Thoracic aorta (tissue), 2 donors: ENCODE measurements around the gene WNK3. TPM values are rescaled to one million over a fixed set of nuclear protein-coding genes. Genes with fewer than 3 reads are reported as not detected.
"Not testable (repeated sequence)": the region's sequence is repeated elsewhere in the genome, so short reads cannot be mapped to it uniquely, and the experiment has no call there.

Source experiments
- ATAC-seq: fragments of 150-250 bp; one replicate; pipeline ENCODE4 v1.8.0; 2017; ENCODE audit warnings: low read depth; ENCODE audit not compliant: insufficient number of reproducible peaks, low FRiP score
- DNase-seq: peaks from one replicate; pipeline ENCODE4 v3.0.0-alpha.2; 2020; ENCODE audit warnings: low spot score
- H3K27ac ChIP-seq, 2 donors: fragments of 200-600 bp; sonication (generic); 1 replicate in 1 of 2; 2 replicates in 1 of 2; pipeline ENCODE4 v1.5.1; 2016; ENCODE audit warnings: mild to moderate bottlenecking in 2 of 2, moderate library complexity in 2 of 2
- H3K27me3 ChIP-seq: fragments of 200-600 bp; sonication (generic); replicated peaks from 2 replicates; pipeline ENCODE4 v1.6.0; 2016; ENCODE audit warnings: mild to moderate bottlenecking; ENCODE audit not compliant: insufficient read depth
- H3K36me3 ChIP-seq: fragments of 200-600 bp; sonication (generic); one replicate; pipeline ENCODE4 v1.5.1; 2016
- H3K4me1 ChIP-seq, 2 donors: fragments of 200-600 bp; sonication (generic); 1 replicate in 1 of 2; 2 replicates in 1 of 2; pipeline versions ENCODE4 v1.5.1 to v1.6.0; 2016; ENCODE audit warnings: low read depth in 2 of 2, mild to moderate bottlenecking in 1 of 2; ENCODE audit not compliant: control insufficient read depth in 1 of 2
- H3K4me3 ChIP-seq: fragments of 200-600 bp; sonication (generic); 2 replicates; pipeline ENCODE4 v1.5.1; 2016; ENCODE audit warnings: mild to moderate bottlenecking
- H3K9me3 ChIP-seq: fragments of 200-600 bp; sonication (generic); 2 replicates; pipeline ENCODE4 v1.5.1; 2016
- CTCF ChIP-seq: fragments of 200-600 bp; sonication (generic); IDR thresholded peaks from one replicate; pipeline ENCODE4 v1.5.1; 2019; ENCODE audit warnings: antibody characterized with exemption
- total RNA-seq, 2 donors: library from RNA; depleted of rRNA; stranded (reverse); fragments of >200 nt; gene quantifications; one replicate each; pipeline versions ENCODE4 v1.1.0 to v1.2.3, GENCODE V29; 2016

Gene WNK3
- total RNA-seq, 2 donors from 2014 or later, result 2.8 to 3.7 TPM

GRCh38 chrX:54359408-54359807, 1.6 kb upstream of the WNK3 start:
- Histone ChIP-seq H3K36me3 (no peaks in the 10 kb centered on the region), H3K27ac (peak overlapping the region in 1 of 2 donors; percentile 84), H3K27me3 (no peaks in the 10 kb centered on the region), H3K4me3 (peak overlapping the region; percentile 86), H3K4me1 (no peaks in the 10 kb centered on the region), H3K9me3 (no peaks in the 10 kb centered on the region)
- no peak for TF ChIP-seq CTCF
- ATAC-seq (no peak), DNase-seq (no peak)

- TF ChIP-seq CTCF, result no peak
- no peaks in the 10 kb centered on the region for H3K36me3 ChIP-seq
- peak; percentile 51 for ATAC-seq
- peak overlapping the region; percentile 84 to 87 for H3K27ac ChIP-seq
- H3K27me3 ChIP-seq, result no peaks in the 10 kb centered on the region
- peak overlapping the region; percentile 86 for H3K4me3 ChIP-seq
- DNase-seq, result no peak
- no peaks in the 10 kb centered on the region for H3K9me3 ChIP-seq
- H3K4me1 ChIP-seq, result no peaks in the 10 kb centered on the region
Measured at GRCh38 chrX:54358424-54359211, 772 bp upstream of the WNK3 start.

DNA sequence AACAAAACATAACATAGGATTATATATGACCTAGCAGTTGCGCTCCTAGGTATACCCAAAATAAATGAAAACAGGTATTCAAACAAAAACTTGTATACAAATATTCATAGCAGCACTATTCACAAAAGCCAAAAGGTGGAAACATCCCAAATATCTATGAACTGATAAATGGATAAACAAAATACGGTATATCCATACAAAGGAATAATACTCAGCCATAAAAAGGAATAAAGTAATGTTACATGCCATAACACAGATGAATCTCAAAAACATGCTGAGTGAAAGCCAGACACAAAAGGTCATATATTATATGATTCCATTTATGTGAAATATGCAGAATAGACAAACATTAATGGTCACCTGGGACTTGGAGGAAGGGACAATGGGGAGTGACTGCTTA, 5.2 kb downstream of the WNK3 start:
- Histone ChIP-seq H3K27ac (no peak overlapping the region), H3K4me3 (no peak overlapping the region), H3K27me3 (no peaks in the 10 kb centered on the region), H3K9me3 (no peaks in the 10 kb centered on the region), H3K4me1 (no peaks in the 10 kb centered on the region), H3K36me3 (no peaks in the 10 kb centered on the region)
- ATAC-seq (no peak), DNase-seq (no peak)
- TF ChIP-seq CTCF, result no peak

DNA sequence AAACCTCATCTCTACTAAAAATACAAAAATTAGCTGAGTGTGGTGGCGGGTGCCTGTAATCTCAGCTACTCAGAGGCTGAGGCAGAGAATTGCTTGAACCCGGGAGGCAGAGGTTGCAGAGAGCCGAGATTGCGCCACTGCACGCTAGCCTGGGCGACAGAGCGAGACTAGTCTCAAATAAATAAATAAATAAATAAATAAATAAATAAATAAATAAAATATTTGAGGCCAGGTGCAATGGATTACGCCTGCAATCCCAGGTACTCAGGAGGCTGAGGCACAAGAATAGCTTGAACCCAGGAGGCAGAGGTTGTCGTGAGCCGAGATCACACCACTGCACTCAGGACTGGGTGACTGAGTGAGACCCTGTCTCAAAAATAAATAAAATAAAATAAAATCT, 20.5 kb downstream of the WNK3 start:
- not testable (repeated sequence) for H3K4me3 ChIP-seq, DNase-seq, H3K36me3 ChIP-seq, H3K9me3 ChIP-seq, H3K4me1 ChIP-seq, H3K27me3 ChIP-seq, H3K27ac ChIP-seq, ATAC-seq

DNA sequence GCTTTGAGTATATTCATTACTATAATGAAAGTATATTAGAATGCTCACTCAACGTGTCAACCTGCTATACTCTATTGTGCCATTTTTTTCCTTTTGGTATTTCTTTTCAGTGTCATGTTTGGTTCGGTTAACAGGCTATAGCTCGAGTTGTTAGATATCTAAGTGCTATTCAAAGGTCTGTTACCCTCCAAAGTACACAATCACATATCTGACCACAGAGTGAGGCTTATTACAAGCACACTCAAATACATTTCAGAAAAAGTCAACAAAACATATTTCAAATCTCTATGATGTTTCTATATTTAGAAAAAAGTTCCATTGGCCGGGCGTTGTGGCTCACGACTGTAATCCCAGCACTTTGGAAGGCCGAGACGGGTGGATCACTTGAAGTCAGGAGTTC, 32.8 kb downstream of the WNK3 start:
- no peak for TF ChIP-seq CTCF
- no peaks in the 10 kb centered on the region for H3K9me3 ChIP-seq
- ATAC-seq, result no peak

GRCh38 chrX:54320067-54320466, 37.8 kb downstream of the WNK3 start:
- Histone ChIP-seq H3K9me3 (no peaks in the 10 kb centered on the region), H3K4me3 (no peak overlapping the region), H3K27ac (no peak overlapping the region), H3K36me3 (no peaks in the 10 kb centered on the region), H3K4me1 (no peaks in the 10 kb centered on the region), H3K27me3 (no peaks in the 10 kb centered on the region)
- TF ChIP-seq CTCF, result no peak
- ATAC-seq, result no peak
- DNase-seq, result no peak

More for the DNA sequence above, 32.8 kb downstream of the WNK3 start:
- Histone ChIP-seq H3K36me3 (no peaks in the 10 kb centered on the region), H3K4me1 (no peaks in the 10 kb centered on the region), H3K27ac (no peak overlapping the region), H3K4me3 (no peak overlapping the region), H3K27me3 (no peaks in the 10 kb centered on the region)
- DNase-seq, result no peak
